SK-N-SH (cell line): ENCODE data around the gene HSD11B2. TPM values are rescaled to one million over a fixed set of nuclear protein-coding genes. Genes with fewer than 3 reads are reported as not detected.

Experiments
- CTCF ChIA-PET: fragments of 300-600, 350-600 bp; formaldehyde crosslinking; extraction: SDS; loops from one replicate; lab custom pipeline; 2021; lab: Yijun Ruan, JAX
- POLR2A ChIA-PET: fragments of 350-600 bp; sonication (Branson Sonifier 250); formaldehyde crosslinking; extraction: SDS; loops from one replicate; lab custom pipeline; 2020; ENCODE audit warnings: antibody characterized with exemption, inconsistent platforms; lab: Yijun Ruan, JAX
- DNase-seq: peaks from one replicate; pipeline ENCODE4 v3.0.0; 2012
- H2AFZ ChIP-seq: fragments of 200-600 bp; sonication (generic); 2 replicates; pipeline ENCODE4 v1.8.1; 2016; ENCODE audit warnings: antibody characterized with exemption, mild to moderate bottlenecking, low read depth
- H3F3A ChIP-seq: fragments of 200-600 bp; sonication (generic); replicated peaks from 2 replicates; pipeline ENCODE3; 2016; ENCODE audit warnings: antibody characterized with exemption, mild to moderate bottlenecking; ENCODE audit not compliant: insufficient read depth
- H3K27ac ChIP-seq, 2 experiments: fragments of 200-500 bp in 1 of 2; fragments of 200-600 bp in 1 of 2; sonication (Bioruptor generic) in 1 of 2; sonication (generic), shearing (Covaris generic) in 1 of 2; 2 replicates each; pipeline versions ENCODE4 v1.5.1 to v1.6.1; 2014 to 2016; ENCODE audit warnings: low read depth in 2 of 2, inconsistent platforms in 1 of 2, low read length in 1 of 2, mild to moderate bottlenecking in 1 of 2, mixed read lengths in 1 of 2
- H3K27me3 ChIP-seq: fragments of 200-600 bp; sonication (generic), shearing (Covaris generic); 2 replicates; pipeline ENCODE4 v1.6.1; 2016; ENCODE audit warnings: mixed run types; ENCODE audit not compliant: insufficient read depth
- H3K36me3 ChIP-seq, 2 experiments: fragments of 200-500 bp in 1 of 2; fragments of 200-600 bp in 1 of 2; sonication (Bioruptor generic) in 1 of 2; sonication (generic) in 1 of 2; replicated peaks in 1 of 2; 2 replicates each; pipeline versions ENCODE3 to v1.5.1; 2014 to 2016; ENCODE audit warnings: low read length in 1 of 2, mild to moderate bottlenecking in 1 of 2; ENCODE audit not compliant: insufficient read depth in 2 of 2, control insufficient read depth in 1 of 2
- H3K4me1 ChIP-seq, 2 experiments: fragments of 200-500 bp in 1 of 2; fragments of 200-600 bp in 1 of 2; sonication (Bioruptor generic) in 1 of 2; sonication (generic), shearing (Covaris generic) in 1 of 2; 2 replicates each; pipeline versions ENCODE4 v1.5.1 to v1.6.1; 2014 to 2016; ENCODE audit warnings: low read depth in 1 of 2, low read length in 1 of 2, mixed run types in 1 of 2; ENCODE audit not compliant: insufficient read depth in 2 of 2, control insufficient read depth in 1 of 2
- H3K4me2 ChIP-seq: fragments of 200-600 bp; sonication (generic), shearing (Covaris generic); 2 replicates; pipeline ENCODE4 v1.6.1; 2017; ENCODE audit warnings: mixed run types
- H3K4me3 ChIP-seq, 2 experiments: fragments of 200-500 bp in 1 of 2; fragments of 200-600 bp in 1 of 2; sonication (Bioruptor generic) in 1 of 2; sonication (generic), shearing (Covaris generic) in 1 of 2; 2 replicates each; pipeline versions ENCODE4 v1.5.1 to v1.8.1; 2014 to 2016; ENCODE audit warnings: low read depth in 2 of 2, inconsistent platforms in 1 of 2, low read length in 1 of 2, mild to moderate bottlenecking in 1 of 2, mixed read lengths in 1 of 2, moderate library complexity in 1 of 2
- H3K79me2 ChIP-seq: fragments of 200-600 bp; sonication (generic); 2 replicates; pipeline ENCODE4 v1.8.1; 2017; ENCODE audit warnings: mild to moderate bottlenecking; ENCODE audit not compliant: insufficient read depth
- H3K9ac ChIP-seq: fragments of 200-600 bp; sonication (generic); 2 replicates; pipeline ENCODE4 v1.6.1; 2017; ENCODE audit warnings: mixed run types
- H3K9me2 ChIP-seq: fragments of 200-600 bp; sonication (generic); 2 replicates; pipeline ENCODE4 v1.6.1; 2017; ENCODE audit warnings: mixed run types
- H3K9me3 ChIP-seq: fragments of 200-600 bp; sonication (generic); 2 replicates; pipeline ENCODE4 v1.6.1; 2017; ENCODE audit warnings: mixed run types, mild to moderate bottlenecking, moderate library complexity
- H4K20me1 ChIP-seq: fragments of 200-600 bp; sonication (generic); 2 replicates; pipeline ENCODE4 v1.6.1; 2017; ENCODE audit warnings: mild to moderate bottlenecking, mixed run types; ENCODE audit not compliant: insufficient read depth
- CHD2 ChIP-seq: fragments of 150-350 bp; IDR thresholded peaks from 2 replicates; pipeline ENCODE4 v1.6.1; 2018; ENCODE audit warnings: low read length; ENCODE audit not compliant: partially characterized antibody
- ELF1 ChIP-seq: IDR thresholded peaks from 2 replicates; pipeline ENCODE4 v1.4.0; 2012
- EP300 ChIP-seq, 2 experiments: IDR thresholded peaks; 2 replicates each; pipeline versions ENCODE4 v1.4.0 to v1.6.1; 2012; ENCODE audit warnings: borderline replicate concordance in 1 of 2, low read depth in 1 of 2, low read length in 1 of 2
- EZH2phosphoT487 ChIP-seq: fragments of 200-600 bp; sonication (generic); IDR thresholded peaks from 2 replicates; pipeline ENCODE4 v1.6.1; 2017; ENCODE audit warnings: low read depth, mixed run types, mild to moderate bottlenecking, antibody characterized with exemption, moderate library complexity, borderline replicate concordance
- FOSL2 ChIP-seq: IDR thresholded peaks from 2 replicates; pipeline ENCODE4 v1.4.0; 2012; ENCODE audit warnings: low read depth, mild to moderate bottlenecking, moderate library complexity, borderline replicate concordance
- GABPA ChIP-seq: IDR thresholded peaks from 2 replicates; pipeline ENCODE4 v1.4.0; 2012; ENCODE audit warnings: low read depth, mild to moderate bottlenecking
- GATA2 ChIP-seq: sonication (generic); formaldehyde crosslinking; IDR thresholded peaks from 2 replicates; pipeline ENCODE4 v1.5.0; 2020; ENCODE audit warnings: mild to moderate bottlenecking, missing genetic modification reagents
- JUND ChIP-seq: IDR thresholded peaks from 2 replicates; pipeline ENCODE4 v1.4.0; 2012
- MAX ChIP-seq: IDR thresholded peaks from 2 replicates; pipeline ENCODE4 v1.4.0; 2012; ENCODE audit warnings: low read depth
- MEF2A ChIP-seq: IDR thresholded peaks from 2 replicates; pipeline ENCODE4 v1.4.0; 2012; ENCODE audit warnings: low read depth, borderline replicate concordance
- NFIC ChIP-seq: IDR thresholded peaks from 2 replicates; pipeline ENCODE4 v1.4.0; 2012; ENCODE audit warnings: borderline replicate concordance
- NRF1 ChIP-seq: IDR thresholded peaks from 2 replicates; pipeline ENCODE4 v1.6.1; 2012; ENCODE audit warnings: low read depth, mild to moderate bottlenecking, low read length
- PBX3 ChIP-seq: IDR thresholded peaks from 2 replicates; pipeline ENCODE4; 2012
- POLR2AphosphoS5 ChIP-seq: IDR thresholded peaks from 2 replicates; pipeline ENCODE4 v1.6.1; 2012; ENCODE audit warnings: low read depth, low read length
- RCOR1 ChIP-seq: fragments of 150-350 bp; IDR thresholded peaks from 2 replicates; pipeline ENCODE4 v1.6.1; 2017; ENCODE audit warnings: antibody characterized with exemption, low read length
- SIN3A ChIP-seq: IDR thresholded peaks from 2 replicates; pipeline ENCODE4 v1.6.1; 2012; ENCODE audit warnings: low read depth, mild to moderate bottlenecking, low read length, moderate library complexity, borderline replicate concordance
- ZBTB33 ChIP-seq: IDR thresholded peaks from 2 replicates; pipeline ENCODE4 v1.4.0; 2012; ENCODE audit warnings: low read depth, borderline replicate concordance
- WGBS: methylation state at CpG from one replicate; pipeline ENCODE4 v1.1.6; 2017; ENCODE audit warnings: low lambda C conversion rate; 5-methylcytosine and 5-hydroxymethylcytosine counted together
- polyA plus RNA-seq, 3 experiments: library from polyadenylated mRNA; depleted of rRNA; stranded (reverse); fragments of >200 nt; gene quantifications; 2 replicates each; pipeline ENCODE4 v1.2.3, GENCODE V29; 2012
- TF ChIP-seq, protein P1 (sequence below): fragments of 200-600 bp; sonication (generic); IDR thresholded peaks from 2 replicates; pipeline ENCODE4 v1.6.1; 2017; ENCODE audit warnings: antibody characterized with exemption, mild to moderate bottlenecking, moderate library complexity

The HSD11B2 gene
- polyA plus RNA-seq, 1 of the 3 experiments (the other 2 are of a cell fraction): 0.23 TPM

DNA sequence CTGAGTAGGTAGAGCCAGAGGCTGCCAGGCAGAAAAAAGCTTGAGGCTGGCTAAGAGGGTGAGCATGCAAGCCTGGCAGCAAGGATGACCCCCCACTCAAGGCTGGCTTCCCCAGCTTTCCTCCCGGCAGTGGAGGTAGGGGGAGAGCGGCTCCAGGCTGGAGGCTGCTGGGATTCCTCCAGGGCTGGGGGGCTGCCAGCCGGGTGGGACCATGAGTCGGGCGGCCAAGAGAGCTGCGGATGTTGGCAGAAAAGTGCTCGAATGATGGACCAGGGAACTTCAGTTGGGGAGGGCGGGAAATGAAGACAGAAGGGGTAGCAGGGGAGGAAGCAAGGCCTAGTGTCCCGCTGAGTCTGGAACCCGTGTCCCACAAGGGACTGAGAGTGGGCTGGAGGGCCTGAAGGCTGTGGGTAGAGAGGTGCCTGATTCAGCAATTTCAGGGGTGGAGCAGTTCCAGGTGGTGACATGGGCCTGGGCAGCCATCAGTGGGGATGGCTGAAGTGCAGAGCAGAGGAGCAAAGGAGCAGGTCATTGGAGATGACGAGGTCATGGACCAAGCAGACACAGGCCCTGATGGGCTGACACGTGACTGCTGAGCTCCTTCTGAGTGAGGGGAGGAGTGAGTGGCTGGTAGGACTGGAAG lies 20.3 kb downstream of the HSD11B2 start:
- TF ChIP-seq, protein P1, sequence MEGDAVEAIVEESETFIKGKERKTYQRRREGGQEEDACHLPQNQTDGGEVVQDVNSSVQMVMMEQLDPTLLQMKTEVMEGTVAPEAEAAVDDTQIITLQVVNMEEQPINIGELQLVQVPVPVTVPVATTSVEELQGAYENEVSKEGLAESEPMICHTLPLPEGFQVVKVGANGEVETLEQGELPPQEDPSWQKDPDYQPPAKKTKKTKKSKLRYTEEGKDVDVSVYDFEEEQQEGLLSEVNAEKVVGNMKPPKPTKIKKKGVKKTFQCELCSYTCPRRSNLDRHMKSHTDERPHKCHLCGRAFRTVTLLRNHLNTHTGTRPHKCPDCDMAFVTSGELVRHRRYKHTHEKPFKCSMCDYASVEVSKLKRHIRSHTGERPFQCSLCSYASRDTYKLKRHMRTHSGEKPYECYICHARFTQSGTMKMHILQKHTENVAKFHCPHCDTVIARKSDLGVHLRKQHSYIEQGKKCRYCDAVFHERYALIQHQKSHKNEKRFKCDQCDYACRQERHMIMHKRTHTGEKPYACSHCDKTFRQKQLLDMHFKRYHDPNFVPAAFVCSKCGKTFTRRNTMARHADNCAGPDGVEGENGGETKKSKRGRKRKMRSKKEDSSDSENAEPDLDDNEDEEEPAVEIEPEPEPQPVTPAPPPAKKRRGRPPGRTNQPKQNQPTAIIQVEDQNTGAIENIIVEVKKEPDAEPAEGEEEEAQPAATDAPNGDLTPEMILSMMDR: no peak
- TF ChIP-seq EP300 (IDR thresholded peaks at IDR 0.05; ENCODE audit: borderline replicate concordance in 1 of 2, low read depth in 1 of 2, low read length in 1 of 2) (no peak), NRF1 (no peak), ELF1 (no peak), JUND (no peak), MAX (no peak), CHD2 (no peak), SIN3A (no peak), NFIC (no peak), EZH2phosphoT487 (no peak), RCOR1 (no peak), MEF2A (no peak), ZBTB33 (no peak), GATA2 (CRISPR knock-in tag) (no peak), GABPA (no peak), POLR2AphosphoS5 (no peak), FOSL2 (no peak), PBX3 (no peak)
- Histone ChIP-seq H3K4me1 (peaks cover 0 to 12% of the 10 kb centered on the region in 2 experiments; a peak in 1 of 4 replicates), H3K27me3 (no peaks in the 10 kb centered on the region), H3F3A (no peaks in the 10 kb centered on the region), H2AFZ (no peak overlapping the region), H3K9me3 (no peaks in the 10 kb centered on the region), H4K20me1 (peaks cover 26% of the 10 kb centered on the region), H3K9ac (no peak overlapping the region), H3K79me2 (no peaks in the 10 kb centered on the region; the same call in 1 of the 2 replicates), H3K4me3 (no peak overlapping the region), H3K27ac (no peak overlapping the region), H3K4me2 (no peak overlapping the region), H3K36me3 (peaks cover 0 to 11% of the 10 kb centered on the region in 2 experiments), H3K9me2 (no peaks in the 10 kb centered on the region)
- DNase-seq: no peak
- ChIA-PET POLR2A (interaction anchor here (0.8 kb wide), 1 partner anchor 8 kb away, joined by 3 read pairs; no protein-coding TSS in a partner anchor), CTCF (interaction anchor here (0.8 to 2.9 kb wide), 6 partner anchors 9 to 124 kb away, joined by 3 to 9 read pairs (median 6); partner anchors contain the start of genes ATP6V0D1, KCTD19 and LRRC36)
- 96% methylated on average over 12 of the region's 12 CpGs for WGBS
